ENCODE measurements around the gene CFAP47.
"Not testable (repeated sequence)": the region's sequence is repeated elsewhere in the genome, so short reads cannot be mapped to it uniquely, and the experiment has no call there.

The CFAP47 gene

DNA sequence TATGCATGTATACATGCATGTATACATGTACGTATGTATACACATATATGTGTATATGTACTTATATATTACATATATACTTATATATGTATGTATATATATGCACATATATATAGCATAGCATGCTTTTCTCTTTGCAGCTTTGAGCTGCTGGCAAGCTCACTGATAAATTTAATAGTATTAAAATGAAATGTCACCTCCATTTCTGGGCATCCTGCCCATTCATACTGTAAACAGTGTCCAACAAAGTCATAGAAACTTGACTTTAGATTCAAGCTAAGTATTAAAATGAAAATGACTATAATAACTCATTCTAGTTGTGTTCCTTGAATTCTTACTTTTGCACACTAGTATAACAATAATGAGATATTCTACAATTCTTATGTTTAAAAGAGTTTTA lies 163.7 kb downstream of the CFAP47 start:
- no peak overlapping the region for H3K9ac ChIP-seq (ENCODE audit: low read length)

DNA sequence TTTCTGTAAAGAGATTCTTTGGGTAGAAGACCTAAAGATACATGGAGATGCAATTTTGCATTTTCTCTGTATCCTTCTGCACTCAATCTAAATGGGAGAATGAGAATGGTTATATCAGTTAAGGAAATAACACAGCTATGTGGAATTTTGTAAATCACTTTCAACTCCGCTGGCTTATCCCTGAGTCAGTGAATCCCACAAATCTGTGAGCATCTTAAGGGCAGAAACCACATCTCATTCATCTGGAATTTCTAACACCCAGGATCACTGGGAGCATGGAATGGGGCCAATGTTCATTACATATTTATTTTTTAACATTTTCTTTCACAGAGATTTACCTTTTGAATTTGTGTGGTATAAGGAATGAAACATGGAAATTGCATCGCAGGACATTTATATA lies 167.8 kb downstream of the CFAP47 start:
- Histone ChIP-seq H3K9me2 (replicated peaks; ENCODE audit: insufficient read depth, low read length) (no peaks in the 10 kb centered on the region), H3F3A (ENCODE audit: insufficient read depth, low read length) (no peaks in the 10 kb centered on the region), H3K9ac (ENCODE audit: low read length) (no peak overlapping the region), H4K20me1 (ENCODE audit: insufficient read depth, low read length) (no peaks in the 10 kb centered on the region), H3K27ac (ENCODE audit: low read length) (no peak overlapping the region), H2AFZ (ENCODE audit: low read length) (no peak overlapping the region), H3K4me2 (ENCODE audit: low read depth, low read length) (no peak overlapping the region), H3K4me3 (ENCODE audit: low read length) (no peak overlapping the region), H3K36me3 (replicated peaks; ENCODE audit: insufficient read depth, low read length) (no peaks in the 10 kb centered on the region), H3K9me3 (replicated peaks; ENCODE audit: insufficient read depth, low read length) (no peaks in the 10 kb centered on the region), H3K4me1 (ENCODE audit: low read length) (no peaks in the 10 kb centered on the region), H3K79me2 (ENCODE audit: low read length) (no peaks in the 10 kb centered on the region), H3K27me3 (replicated peaks; ENCODE audit: insufficient read depth, low read length) (no peaks in the 10 kb centered on the region)
- TF ChIP-seq EZH2 (optimal IDR thresholded peaks at IDR 0.05; ENCODE audit: low read depth, low read length): no peak
- no peak for TF ChIP-seq EZH2phosphoT487 (IDR thresholded peaks at IDR 0.05; ENCODE audit: low read length)
- TF ChIP-seq, protein P1, sequence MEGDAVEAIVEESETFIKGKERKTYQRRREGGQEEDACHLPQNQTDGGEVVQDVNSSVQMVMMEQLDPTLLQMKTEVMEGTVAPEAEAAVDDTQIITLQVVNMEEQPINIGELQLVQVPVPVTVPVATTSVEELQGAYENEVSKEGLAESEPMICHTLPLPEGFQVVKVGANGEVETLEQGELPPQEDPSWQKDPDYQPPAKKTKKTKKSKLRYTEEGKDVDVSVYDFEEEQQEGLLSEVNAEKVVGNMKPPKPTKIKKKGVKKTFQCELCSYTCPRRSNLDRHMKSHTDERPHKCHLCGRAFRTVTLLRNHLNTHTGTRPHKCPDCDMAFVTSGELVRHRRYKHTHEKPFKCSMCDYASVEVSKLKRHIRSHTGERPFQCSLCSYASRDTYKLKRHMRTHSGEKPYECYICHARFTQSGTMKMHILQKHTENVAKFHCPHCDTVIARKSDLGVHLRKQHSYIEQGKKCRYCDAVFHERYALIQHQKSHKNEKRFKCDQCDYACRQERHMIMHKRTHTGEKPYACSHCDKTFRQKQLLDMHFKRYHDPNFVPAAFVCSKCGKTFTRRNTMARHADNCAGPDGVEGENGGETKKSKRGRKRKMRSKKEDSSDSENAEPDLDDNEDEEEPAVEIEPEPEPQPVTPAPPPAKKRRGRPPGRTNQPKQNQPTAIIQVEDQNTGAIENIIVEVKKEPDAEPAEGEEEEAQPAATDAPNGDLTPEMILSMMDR (IDR thresholded peaks at IDR 0.05; ENCODE audit: low read length): no peak
- no peak for DNase-seq

More for the DNA sequence above, 163.7 kb downstream of the CFAP47 start:
- no peak overlapping the region for H3K4me2 ChIP-seq (ENCODE audit: low read depth, low read length)
- H3F3A ChIP-seq (ENCODE audit: insufficient read depth, low read length): no peaks in the 10 kb centered on the region
- H2AFZ ChIP-seq (ENCODE audit: low read length): no peak overlapping the region
- H3K4me1 ChIP-seq (ENCODE audit: low read length): no peaks in the 10 kb centered on the region
- TF ChIP-seq, protein P1 (IDR thresholded peaks at IDR 0.05; ENCODE audit: low read length): no peak
- no peak for TF ChIP-seq EZH2phosphoT487 (IDR thresholded peaks at IDR 0.05; ENCODE audit: low read length)
- no peak for TF ChIP-seq EZH2 (optimal IDR thresholded peaks at IDR 0.05; ENCODE audit: low read depth, low read length)
- no peaks in the 10 kb centered on the region for H3K27me3 ChIP-seq (replicated peaks; ENCODE audit: insufficient read depth, low read length)
- H3K79me2 ChIP-seq (ENCODE audit: low read length): no peaks in the 10 kb centered on the region
- DNase-seq: no peak
- H3K4me3 ChIP-seq (ENCODE audit: low read length): no peak overlapping the region
- no peaks in the 10 kb centered on the region for H4K20me1 ChIP-seq (ENCODE audit: insufficient read depth, low read length)
- no peaks in the 10 kb centered on the region for H3K9me2 ChIP-seq (replicated peaks; ENCODE audit: insufficient read depth, low read length)
- H3K9me3 ChIP-seq (replicated peaks; ENCODE audit: insufficient read depth, low read length): no peaks in the 10 kb centered on the region
- H3K27ac ChIP-seq (ENCODE audit: low read length): no peak overlapping the region
- H3K36me3 ChIP-seq (replicated peaks; ENCODE audit: insufficient read depth, low read length): no peaks in the 10 kb centered on the region

DNA sequence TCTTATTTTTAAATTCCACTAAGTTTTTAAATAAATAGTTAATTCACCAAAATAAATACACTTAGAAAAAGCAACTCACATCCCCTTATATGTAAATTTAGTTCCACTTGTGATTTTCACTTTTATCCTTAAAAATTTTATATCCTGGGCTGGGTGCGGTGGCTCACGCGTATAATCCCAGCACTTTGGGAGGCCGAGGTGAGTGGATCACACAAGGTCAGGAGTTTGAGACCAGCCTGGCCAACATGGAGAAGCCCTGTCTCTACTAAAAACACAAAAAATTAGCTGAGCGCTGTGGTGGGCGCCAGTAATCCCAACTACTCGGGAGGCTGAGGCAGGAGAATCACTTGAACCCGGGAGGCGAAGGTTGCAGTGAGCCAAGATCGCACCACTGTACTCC lies 169.4 kb downstream of the CFAP47 start:
- H3K4me2 ChIP-seq (ENCODE audit: low read depth, low read length); H3K9me3 ChIP-seq (replicated peaks; ENCODE audit: insufficient read depth, low read length); H3K4me1 ChIP-seq (ENCODE audit: low read length); H2AFZ ChIP-seq (ENCODE audit: low read length); H3K79me2 ChIP-seq (ENCODE audit: low read length); H3K27ac ChIP-seq (ENCODE audit: low read length); H3K4me3 ChIP-seq (ENCODE audit: low read length); H4K20me1 ChIP-seq (ENCODE audit: insufficient read depth, low read length); H3K27me3 ChIP-seq (replicated peaks; ENCODE audit: insufficient read depth, low read length); H3F3A ChIP-seq (ENCODE audit: insufficient read depth, low read length); H3K36me3 ChIP-seq (replicated peaks; ENCODE audit: insufficient read depth, low read length); H3K9me2 ChIP-seq (replicated peaks; ENCODE audit: insufficient read depth, low read length); H3K9ac ChIP-seq (ENCODE audit: low read length); DNase-seq: not testable (repeated sequence)

DNA sequence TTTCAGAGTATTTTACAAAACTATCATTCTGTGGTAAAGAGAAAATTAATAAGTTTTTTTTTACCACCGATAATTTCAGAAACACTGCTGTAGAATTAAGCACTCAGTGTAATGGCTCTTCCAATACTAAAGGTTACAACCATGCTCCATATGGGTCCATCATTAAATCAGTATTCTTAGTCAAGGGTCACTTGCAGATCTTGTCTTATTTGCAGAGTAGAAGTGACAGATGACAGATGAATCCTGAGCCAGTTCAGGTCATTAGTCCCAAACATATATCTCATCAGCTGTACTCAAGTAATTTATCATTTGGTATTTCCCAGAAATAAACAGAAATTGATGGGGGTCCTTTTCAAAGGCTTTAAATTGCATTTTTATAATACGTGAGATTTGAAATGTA lies 182.9 kb downstream of the CFAP47 start:
- Histone ChIP-seq H3K4me3 (ENCODE audit: low read length) (no peak overlapping the region), H3K36me3 (replicated peaks; ENCODE audit: insufficient read depth, low read length) (no peaks in the 10 kb centered on the region), H3K27me3 (replicated peaks; ENCODE audit: insufficient read depth, low read length) (no peaks in the 10 kb centered on the region), H3K4me2 (ENCODE audit: low read depth, low read length) (no peak overlapping the region), H3K4me1 (ENCODE audit: low read length) (no peaks in the 10 kb centered on the region), H4K20me1 (ENCODE audit: insufficient read depth, low read length) (no peaks in the 10 kb centered on the region), H3K27ac (ENCODE audit: low read length) (no peak overlapping the region), H2AFZ (ENCODE audit: low read length) (no peak overlapping the region), H3K9me3 (replicated peaks; ENCODE audit: insufficient read depth, low read length) (no peaks in the 10 kb centered on the region), H3F3A (ENCODE audit: insufficient read depth, low read length) (no peaks in the 10 kb centered on the region), H3K9ac (ENCODE audit: low read length) (no peak overlapping the region), H3K9me2 (replicated peaks; ENCODE audit: insufficient read depth, low read length) (no peaks in the 10 kb centered on the region), H3K79me2 (ENCODE audit: low read length) (no peaks in the 10 kb centered on the region)
- TF ChIP-seq EZH2phosphoT487 (IDR thresholded peaks at IDR 0.05; ENCODE audit: low read length): no peak
- TF ChIP-seq EZH2 (optimal IDR thresholded peaks at IDR 0.05; ENCODE audit: low read depth, low read length): no peak
- DNase-seq: no peak
